HepG2 (cell line): ENCODE data around the gene TBC1D24. TPM values are rescaled to one million over a fixed set of nuclear protein-coding genes. Genes with fewer than 3 reads are reported as not detected.
A peak's percentile ranks its signal among the peaks of the same experiment; 100 is the strongest.

Experiments
- ATF1 ChIP-seq: IDR thresholded peaks from 2 replicates; pipeline ENCODE4 v1.6.1; 2016; ENCODE audit warnings: mild to moderate bottlenecking, control low read depth
- FOXM1 ChIP-seq: sonication (generic); formaldehyde crosslinking; IDR thresholded peaks from 2 replicates; pipeline ENCODE4 v1.5.0; 2020; ENCODE audit warnings: missing genetic modification reagents
- GABPB1 ChIP-seq: IDR thresholded peaks from 2 replicates; pipeline ENCODE4 v1.6.1; 2016; ENCODE audit warnings: mild to moderate bottlenecking, missing genetic modification reagents, moderate library complexity, missing compliant biosample characterization
- HOMEZ ChIP-seq: IDR thresholded peaks from 2 replicates; pipeline ENCODE4 v1.6.1; 2016; ENCODE audit warnings: low read depth
- MTF2 ChIP-seq: sonication (generic); formaldehyde crosslinking; IDR thresholded peaks from 2 replicates; pipeline ENCODE4 v1.5.0; 2020; ENCODE audit warnings: missing genetic modification reagents, borderline replicate concordance
- SALL2 ChIP-seq: sonication (generic); formaldehyde crosslinking; IDR thresholded peaks from 2 replicates; pipeline ENCODE4 v1.8.1; 2023; ENCODE audit warnings: mild to moderate bottlenecking, missing genetic modification reagents, inconsistent platforms
- SMAD3 ChIP-seq: sonication (generic); formaldehyde crosslinking; IDR thresholded peaks from 2 replicates; pipeline ENCODE4 v1.4.0; 2020; ENCODE audit warnings: missing genetic modification reagents
- SNRNP70 ChIP-seq: fragments of 200-400 bp; formaldehyde crosslinking; IDR thresholded peaks from 2 replicates; pipeline ENCODE4 v1.6.1; 2017; ENCODE audit warnings: mild to moderate bottlenecking, low read depth, low read length, moderate library complexity
- TAF1 ChIP-seq: sonication (generic); formaldehyde crosslinking; IDR thresholded peaks from 2 replicates; pipeline ENCODE4 v1.4.0; 2020; ENCODE audit warnings: missing genetic modification reagents
- ZNF207 ChIP-seq: fragments of 450-650 bp; IDR thresholded peaks from 2 replicates; pipeline ENCODE4 v1.6.1; 2016; ENCODE audit warnings: antibody characterized with exemption, borderline replicate concordance
- ZNF235 ChIP-seq: sonication (generic); formaldehyde crosslinking; IDR thresholded peaks from 2 replicates; pipeline ENCODE4 v1.8.1; 2023; ENCODE audit warnings: mild to moderate bottlenecking, missing genetic modification reagents, borderline replicate concordance
- ZNF367 ChIP-seq: sonication (generic); formaldehyde crosslinking; IDR thresholded peaks from 2 replicates; pipeline ENCODE4 v1.4.0; 2020; ENCODE audit warnings: missing genetic modification reagents, borderline replicate concordance
- ZNF432 ChIP-seq: sonication (generic); formaldehyde crosslinking; IDR thresholded peaks from 2 replicates; pipeline ENCODE4 v1.5.0; 2020; ENCODE audit warnings: missing genetic modification reagents, mild to moderate bottlenecking, borderline replicate concordance
- ZNF580 ChIP-seq: IDR thresholded peaks from 2 replicates; pipeline ENCODE4 v1.6.1; 2016; ENCODE audit warnings: low read depth, borderline replicate concordance
- ZNF589 ChIP-seq: sonication (generic); formaldehyde crosslinking; conservative IDR thresholded peaks from 2 replicates; pipeline ENCODE4 v1.8.0; 2022; ENCODE audit warnings: mild to moderate bottlenecking, moderate library complexity, missing genetic modification reagents
- ZNF644 ChIP-seq: IDR thresholded peaks from 2 replicates; pipeline ENCODE4 v1.6.1; 2016; ENCODE audit warnings: low read depth
- ZNF883 ChIP-seq: sonication (generic); formaldehyde crosslinking; IDR thresholded peaks from 2 replicates; pipeline ENCODE4 v1.5.1; 2020; ENCODE audit warnings: mild to moderate bottlenecking, missing genetic modification reagents; ENCODE audit errors: not compliant biosample characterization
- polyA plus RNA-seq, 8 experiments: library from polyadenylated mRNA; depleted of rRNA in 3 of 8; stranded (reverse) in 7 of 8; unstranded in 1 of 8; fragments of >200 nt; fragmentation: Illumina TruSeq in 4 of 8; extraction: Trizol in 4 of 8; gene quantifications; 2 replicates each; pipeline versions ENCODE4 v1.2.1 to v1.2.3, GENCODE V29; 2011 to 2016; ENCODE audit warnings: low read depth in 4 of 8, missing spikeins in 1 of 8, mixed read lengths in 1 of 8; ENCODE audit not compliant: insufficient read depth in 1 of 8
- total RNA-seq, 5 experiments: library from RNA; depleted of rRNA; stranded (reverse); fragments of >200 nt; fragmentation: Illumina TruSeq; extraction: Trizol; gene quantifications; 2 replicates each; pipeline ENCODE4 v1.2.3, GENCODE V29; 2016; ENCODE audit warnings: low read depth in 1 of 5
- TF ChIP-seq, protein P1 (sequence below): IDR thresholded peaks from 2 replicates; pipeline ENCODE4 v1.6.1; 2016; ENCODE audit warnings: mild to moderate bottlenecking, missing biosample characterization, missing genetic modification reagents
- TF ChIP-seq, protein P2 (sequence below): sonication (generic); formaldehyde crosslinking; IDR thresholded peaks from 2 replicates; pipeline ENCODE4 v1.5.0; 2020; ENCODE audit warnings: missing genetic modification reagents
- TF ChIP-seq, protein P3 (sequence below): sonication (generic); formaldehyde crosslinking; IDR thresholded peaks from 2 replicates; pipeline ENCODE4 v1.5.1; 2020; ENCODE audit warnings: mild to moderate bottlenecking, missing genetic modification reagents, moderate library complexity

The TBC1D24 gene
- total and polyA plus RNA-seq, 2 of the 13 experiments (the other 11 are each of a cell fraction or from before 2014, with no cell fraction given): 7.7 to 13.7 TPM

DNA sequence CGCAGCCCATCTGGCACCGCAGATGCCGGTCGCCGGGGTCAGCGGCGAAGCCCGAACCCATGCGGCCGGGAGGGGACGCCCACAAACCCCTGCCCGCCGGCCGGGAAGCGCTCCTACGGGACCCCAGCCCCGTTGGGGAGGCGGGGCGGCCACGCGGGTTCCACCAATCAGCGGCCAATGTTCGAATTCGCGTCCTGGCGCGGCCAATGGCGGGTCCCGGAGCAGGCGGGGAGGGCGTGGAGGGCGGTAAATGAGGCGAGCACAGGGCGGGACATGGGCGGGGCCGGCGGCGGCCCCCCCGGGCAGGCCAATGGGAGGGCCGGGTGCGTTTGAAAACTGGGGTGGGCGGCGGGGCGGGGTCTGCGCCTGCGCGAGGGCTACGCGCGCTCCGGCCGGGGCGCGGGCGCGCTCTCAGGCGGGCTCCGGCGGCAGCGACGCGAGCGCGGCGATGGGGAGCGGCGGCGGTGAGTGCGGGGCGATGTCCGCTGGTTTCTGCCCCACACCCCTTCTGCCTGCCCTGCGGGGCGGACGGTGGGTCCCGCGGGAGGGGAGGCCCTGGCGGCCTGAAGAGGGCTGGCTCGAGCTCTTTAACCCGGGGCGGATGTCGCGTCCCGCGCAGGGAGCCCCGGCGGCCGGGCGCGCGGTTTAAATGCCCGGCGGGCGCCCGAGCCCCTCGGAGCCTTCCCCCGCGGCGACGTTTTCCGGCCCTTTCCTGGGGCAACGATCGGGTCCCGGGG is 45.7 kb upstream of the TBC1D24 start, which contains the start of gene CCNF (continued):
- TF ChIP-seq, protein P1, sequence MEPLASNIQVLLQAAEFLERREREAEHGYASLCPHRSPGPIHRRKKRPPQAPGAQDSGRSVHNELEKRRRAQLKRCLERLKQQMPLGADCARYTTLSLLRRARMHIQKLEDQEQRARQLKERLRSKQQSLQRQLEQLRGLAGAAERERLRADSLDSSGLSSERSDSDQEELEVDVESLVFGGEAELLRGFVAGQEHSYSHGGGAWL (CRISPR knock-in tag): peak; percentile 35; the same call in 1 of the 2 replicates
- TF ChIP-seq MTF2 (CRISPR knock-in tag) (peak; percentile 47; the same call in 1 of the 2 replicates), HOMEZ (no peak; the same call in 1 of the 2 replicates), FOXM1 (CRISPR knock-in tag) (peak; percentile 98), ZNF580 (no peak; the same call in 1 of the 2 replicates), SALL2 (CRISPR knock-in tag) (no peak), ATF1 (CRISPR knock-in tag) (no peak), TAF1 (CRISPR knock-in tag) (peak; percentile 60; the same call in 1 of the 2 replicates), ZNF883 (CRISPR knock-in tag) (peak; percentile 6), GABPB1 (CRISPR knock-in tag) (peak; percentile 84), SMAD3 (CRISPR knock-in tag) (no peak), ZNF644 (no peak), SNRNP70 (no peak), ZNF432 (CRISPR knock-in tag) (no peak), ZNF589 (CRISPR knock-in tag) (0 out of 2 replicates have a peak, but pooled peaks have one; percentile 16), ZNF367 (peak; percentile 96), ZNF207 (no peak), ZNF235 (CRISPR knock-in tag) (no peak)
- TF ChIP-seq, protein P2, sequence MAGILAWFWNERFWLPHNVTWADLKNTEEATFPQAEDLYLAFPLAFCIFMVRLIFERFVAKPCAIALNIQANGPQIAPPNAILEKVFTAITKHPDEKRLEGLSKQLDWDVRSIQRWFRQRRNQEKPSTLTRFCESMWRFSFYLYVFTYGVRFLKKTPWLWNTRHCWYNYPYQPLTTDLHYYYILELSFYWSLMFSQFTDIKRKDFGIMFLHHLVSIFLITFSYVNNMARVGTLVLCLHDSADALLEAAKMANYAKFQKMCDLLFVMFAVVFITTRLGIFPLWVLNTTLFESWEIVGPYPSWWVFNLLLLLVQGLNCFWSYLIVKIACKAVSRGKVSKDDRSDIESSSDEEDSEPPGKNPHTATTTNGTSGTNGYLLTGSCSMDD (CRISPR knock-in tag): no peak
- TF ChIP-seq, protein P3, sequence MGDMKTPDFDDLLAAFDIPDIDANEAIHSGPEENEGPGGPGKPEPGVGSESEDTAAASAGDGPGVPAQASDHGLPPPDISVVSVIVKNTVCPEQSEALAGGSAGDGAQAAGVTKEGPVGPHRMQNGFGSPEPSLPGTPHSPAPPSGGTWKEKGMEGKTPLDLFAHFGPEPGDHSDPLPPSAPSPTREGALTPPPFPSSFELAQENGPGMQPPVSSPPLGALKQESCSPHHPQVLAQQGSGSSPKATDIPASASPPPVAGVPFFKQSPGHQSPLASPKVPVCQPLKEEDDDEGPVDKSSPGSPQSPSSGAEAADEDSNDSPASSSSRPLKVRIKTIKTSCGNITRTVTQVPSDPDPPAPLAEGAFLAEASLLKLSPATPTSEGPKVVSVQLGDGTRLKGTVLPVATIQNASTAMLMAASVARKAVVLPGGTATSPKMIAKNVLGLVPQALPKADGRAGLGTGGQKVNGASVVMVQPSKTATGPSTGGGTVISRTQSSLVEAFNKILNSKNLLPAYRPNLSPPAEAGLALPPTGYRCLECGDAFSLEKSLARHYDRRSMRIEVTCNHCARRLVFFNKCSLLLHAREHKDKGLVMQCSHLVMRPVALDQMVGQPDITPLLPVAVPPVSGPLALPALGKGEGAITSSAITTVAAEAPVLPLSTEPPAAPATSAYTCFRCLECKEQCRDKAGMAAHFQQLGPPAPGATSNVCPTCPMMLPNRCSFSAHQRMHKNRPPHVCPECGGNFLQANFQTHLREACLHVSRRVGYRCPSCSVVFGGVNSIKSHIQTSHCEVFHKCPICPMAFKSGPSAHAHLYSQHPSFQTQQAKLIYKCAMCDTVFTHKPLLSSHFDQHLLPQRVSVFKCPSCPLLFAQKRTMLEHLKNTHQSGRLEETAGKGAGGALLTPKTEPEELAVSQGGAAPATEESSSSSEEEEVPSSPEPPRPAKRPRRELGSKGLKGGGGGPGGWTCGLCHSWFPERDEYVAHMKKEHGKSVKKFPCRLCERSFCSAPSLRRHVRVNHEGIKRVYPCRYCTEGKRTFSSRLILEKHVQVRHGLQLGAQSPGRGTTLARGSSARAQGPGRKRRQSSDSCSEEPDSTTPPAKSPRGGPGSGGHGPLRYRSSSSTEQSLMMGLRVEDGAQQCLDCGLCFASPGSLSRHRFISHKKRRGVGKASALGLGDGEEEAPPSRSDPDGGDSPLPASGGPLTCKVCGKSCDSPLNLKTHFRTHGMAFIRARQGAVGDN (CRISPR knock-in tag): peak; percentile 94
